HepG2 (cell line): ENCODE measurements around the gene DHRS1. TPM values are rescaled to one million over a fixed set of nuclear protein-coding genes. Genes with fewer than 3 reads are reported as not detected.

Source experiments
- BATF2 ChIP-seq: sonication (generic); formaldehyde crosslinking; IDR thresholded peaks from 2 replicates; pipeline ENCODE4 v1.8.0; 2022; ENCODE audit warnings: mild to moderate bottlenecking, missing genetic modification reagents, moderate library complexity
- FOXA3 ChIP-seq: IDR thresholded peaks from 2 replicates; pipeline ENCODE4 v1.6.1; 2016; ENCODE audit warnings: missing genetic modification reagents, missing compliant biosample characterization
- HES4 ChIP-seq: sonication (generic); formaldehyde crosslinking; IDR thresholded peaks from 2 replicates; pipeline ENCODE4 v1.9.0; 2021; ENCODE audit warnings: mild to moderate bottlenecking, missing genetic modification reagents, borderline replicate concordance
- IKZF5 ChIP-seq: IDR thresholded peaks from 2 replicates; pipeline ENCODE4 v1.6.1; 2018; ENCODE audit warnings: missing genetic modification reagents, mild to moderate bottlenecking, missing compliant biosample characterization
- KDM4B ChIP-seq: sonication (generic); formaldehyde crosslinking; IDR thresholded peaks from 2 replicates; pipeline ENCODE4 v1.4.0; 2020; ENCODE audit warnings: missing genetic modification reagents
- KDM5A ChIP-seq: fragments of 200-600 bp; sonication (generic); IDR thresholded peaks from 2 replicates; pipeline ENCODE4 v1.7.0; 2018; ENCODE audit warnings: antibody characterized with exemption, mild to moderate bottlenecking, low read length, borderline replicate concordance
- MAFF ChIP-seq: IDR thresholded peaks from 2 replicates; pipeline ENCODE4 v1.6.1; 2011; ENCODE audit warnings: low read depth, low read length, improper control_type of control experiment
- MTF2 ChIP-seq: sonication (generic); formaldehyde crosslinking; IDR thresholded peaks from 2 replicates; pipeline ENCODE4 v1.5.0; 2020; ENCODE audit warnings: missing genetic modification reagents, borderline replicate concordance
- MZF1 ChIP-seq: sonication (generic); formaldehyde crosslinking; IDR thresholded peaks from 2 replicates; pipeline ENCODE4 v1.8.1; 2023; ENCODE audit warnings: mild to moderate bottlenecking, missing genetic modification reagents, borderline replicate concordance
- REST ChIP-seq, 2 experiments: IDR thresholded peaks; 2 replicates each; pipeline ENCODE4 v1.6.1; 2011 to 2012; ENCODE audit warnings: low read length in 2 of 2, borderline replicate concordance in 1 of 2, low read depth in 1 of 2, mild to moderate bottlenecking in 1 of 2, moderate library complexity in 1 of 2
- SALL1 ChIP-seq: sonication (generic); formaldehyde crosslinking; IDR thresholded peaks from 2 replicates; pipeline ENCODE4 v1.8.0; 2022; ENCODE audit warnings: mild to moderate bottlenecking, missing genetic modification reagents
- SIN3B ChIP-seq: fragments of 150-350 bp; IDR thresholded peaks from 2 replicates; pipeline ENCODE4 v1.6.1; 2014; ENCODE audit warnings: low read length
- SMAD1 ChIP-seq: sonication (generic); formaldehyde crosslinking; IDR thresholded peaks from 2 replicates; pipeline ENCODE4 v1.4.0; 2020; ENCODE audit warnings: missing genetic modification reagents, low read depth, mild to moderate bottlenecking, borderline replicate concordance
- SP4 ChIP-seq: sonication (generic); formaldehyde crosslinking; IDR thresholded peaks from 2 replicates; pipeline ENCODE4 v1.8.1; 2023; ENCODE audit warnings: mild to moderate bottlenecking, missing genetic modification reagents
- SSRP1 ChIP-seq: IDR thresholded peaks from 2 replicates; pipeline ENCODE4 v1.6.1; 2016; ENCODE audit warnings: control low read depth
- TAF1 ChIP-seq: sonication (generic); formaldehyde crosslinking; IDR thresholded peaks from 2 replicates; pipeline ENCODE4 v1.4.0; 2020; ENCODE audit warnings: missing genetic modification reagents
- XRCC5 ChIP-seq: fragments of 200-400 bp; formaldehyde crosslinking; optimal IDR thresholded peaks from 2 replicates; pipeline ENCODE3; 2017; ENCODE audit warnings: mild to moderate bottlenecking, low read length
- ZBTB8A ChIP-seq: sonication (generic); formaldehyde crosslinking; IDR thresholded peaks from 2 replicates; pipeline ENCODE4 v1.4.0; 2020; ENCODE audit warnings: mild to moderate bottlenecking, low read depth, missing genetic modification reagents, borderline replicate concordance
- ZC3H4 ChIP-seq: sonication (generic); formaldehyde crosslinking; IDR thresholded peaks from 2 replicates; pipeline ENCODE4 v1.4.0; 2020; ENCODE audit warnings: missing genetic modification reagents, borderline replicate concordance
- ZNF121 ChIP-seq: sonication (generic); formaldehyde crosslinking; IDR thresholded peaks from 2 replicates; pipeline ENCODE4 v1.5.0; 2020; ENCODE audit warnings: mild to moderate bottlenecking, missing genetic modification reagents
- ZNF207 ChIP-seq: fragments of 450-650 bp; IDR thresholded peaks from 2 replicates; pipeline ENCODE4 v1.6.1; 2016; ENCODE audit warnings: antibody characterized with exemption, borderline replicate concordance
- ZNF263 ChIP-seq: sonication (generic); formaldehyde crosslinking; IDR thresholded peaks from 2 replicates; pipeline ENCODE4 v1.4.0; 2020; ENCODE audit warnings: missing genetic modification reagents
- ZNF678 ChIP-seq: sonication (generic); formaldehyde crosslinking; IDR thresholded peaks from 2 replicates; pipeline ENCODE4 v1.4.0; 2020; ENCODE audit warnings: mild to moderate bottlenecking, missing genetic modification reagents
- ZNF792 ChIP-seq: IDR thresholded peaks from 2 replicates; pipeline ENCODE4 v1.6.1; 2016
- polyA plus RNA-seq, 8 experiments: library from polyadenylated mRNA; depleted of rRNA in 3 of 8; stranded (reverse) in 7 of 8; unstranded in 1 of 8; fragments of >200 nt; fragmentation: Illumina TruSeq in 4 of 8; extraction: Trizol in 4 of 8; gene quantifications; 2 replicates each; pipeline versions ENCODE4 v1.2.1 to v1.2.3, GENCODE V29; 2011 to 2016; ENCODE audit warnings: low read depth in 4 of 8, missing spikeins in 1 of 8, mixed read lengths in 1 of 8; ENCODE audit not compliant: insufficient read depth in 1 of 8
- total RNA-seq, 5 experiments: library from RNA; depleted of rRNA; stranded (reverse); fragments of >200 nt; fragmentation: Illumina TruSeq; extraction: Trizol; gene quantifications; 2 replicates each; pipeline ENCODE4 v1.2.3, GENCODE V29; 2016; ENCODE audit warnings: low read depth in 1 of 5

DHRS1 gene
- total and polyA plus RNA-seq, 2 of the 13 experiments (the other 11 are each of a cell fraction or from before 2014, with no cell fraction given), result 49.8 to 60.8 TPM

- TF ChIP-seq REST (IDR thresholded peaks at IDR 0.05; ENCODE audit: borderline replicate concordance in 1 of 2, low read depth in 1 of 2, low read length in 2 of 2) (no peak; a peak in 1 of 4 replicates), ZNF678 (CRISPR knock-in tag) (no peak), SSRP1 (CRISPR knock-in tag) (no peak), MZF1 (CRISPR knock-in tag) (peak; percentile 93), XRCC5 (peak; percentile 51), HES4 (no peak; the same call in 1 of the 2 replicates), SALL1 (CRISPR knock-in tag) (peak; percentile 74), SMAD1 (CRISPR knock-in tag) (peak; percentile 89; the same call in 1 of the 2 replicates), BATF2 (CRISPR knock-in tag) (no peak), MAFF (no peak), ZNF792 (CRISPR knock-in tag) (peak; percentile 55; the same call in 1 of the 2 replicates), SP4 (no peak), ZNF263 (CRISPR knock-in tag) (no peak), TAF1 (CRISPR knock-in tag) (peak; percentile 42; the same call in 1 of the 2 replicates), FOXA3 (CRISPR knock-in tag) (peak; percentile 93), ZNF121 (CRISPR knock-in tag) (no peak), ZBTB8A (CRISPR knock-in tag) (no peak), ZC3H4 (CRISPR knock-in tag) (no peak), KDM4B (CRISPR knock-in tag) (no peak; the same call in 1 of the 2 replicates), SIN3B (no peak), KDM5A (no peak), MTF2 (no peak), IKZF5 (peak; percentile 62), ZNF207 (no peak)
Measured at GRCh38 chr14:24252289-24253124, 47.1 kb downstream of the DHRS1 start (continued).
